ENCODE data around the gene RHEX.

Gene RHEX

GRCh38 chr1:206066479-206067171 is 13.7 kb downstream of the RHEX start:
- peaks cover 0 to 7% of the 10 kb centered on the region in 2 donors for H3K27me3 ChIP-seq
- intact Hi-C loops (cut with DNase I; ENCODE audit: low total_unique reads), result no loop called here

GRCh38 chr1:206067486-206068227 is 14.7 kb downstream of the RHEX start:
- DNase-seq, result no peak
- no peak for TF ChIP-seq CTCF (IDR thresholded peaks at IDR 0.05)
- Histone ChIP-seq H3K9me3 (no peaks in the 10 kb centered on the region), H3K4me3 (no peak overlapping the region), H3K36me3 (no peaks in the 10 kb centered on the region), H3K27ac (no peak overlapping the region), H3K27me3 (peaks cover 0 to 7% of the 10 kb centered on the region in 2 donors), H3K4me1 (no peaks in the 10 kb centered on the region)
- intact Hi-C loops (cut with DNase I; ENCODE audit: low total_unique reads), result no loop called here

More at GRCh38 chr1:206066479-206067171, 13.7 kb downstream of the RHEX start:
- Histone ChIP-seq H3K9me3 (no peaks in the 10 kb centered on the region), H3K4me1 (no peaks in the 10 kb centered on the region), H3K4me3 (no peak overlapping the region), H3K36me3 (no peaks in the 10 kb centered on the region), H3K27ac (no peak overlapping the region)
- no peak for TF ChIP-seq CTCF (IDR thresholded peaks at IDR 0.05)
- DNase-seq, result no peak

- Histone ChIP-seq H3K36me3 (no peaks in the 10 kb centered on the region), H3K9me3 (no peaks in the 10 kb centered on the region), H3K4me3 (no peak overlapping the region), H3K27ac (no peak overlapping the region), H3K4me1 (no peaks in the 10 kb centered on the region), H3K27me3 (peaks cover 0 to 7% of the 10 kb centered on the region in 2 donors)
- TF ChIP-seq CTCF (IDR thresholded peaks at IDR 0.05), result no peak
- intact Hi-C loops (cut with DNase I; ENCODE audit: low total_unique reads), result no loop called here
- no peak for DNase-seq
Observed at GRCh38 chr1:206068314-206068713, 15.3 kb downstream of the RHEX start.

DNA sequence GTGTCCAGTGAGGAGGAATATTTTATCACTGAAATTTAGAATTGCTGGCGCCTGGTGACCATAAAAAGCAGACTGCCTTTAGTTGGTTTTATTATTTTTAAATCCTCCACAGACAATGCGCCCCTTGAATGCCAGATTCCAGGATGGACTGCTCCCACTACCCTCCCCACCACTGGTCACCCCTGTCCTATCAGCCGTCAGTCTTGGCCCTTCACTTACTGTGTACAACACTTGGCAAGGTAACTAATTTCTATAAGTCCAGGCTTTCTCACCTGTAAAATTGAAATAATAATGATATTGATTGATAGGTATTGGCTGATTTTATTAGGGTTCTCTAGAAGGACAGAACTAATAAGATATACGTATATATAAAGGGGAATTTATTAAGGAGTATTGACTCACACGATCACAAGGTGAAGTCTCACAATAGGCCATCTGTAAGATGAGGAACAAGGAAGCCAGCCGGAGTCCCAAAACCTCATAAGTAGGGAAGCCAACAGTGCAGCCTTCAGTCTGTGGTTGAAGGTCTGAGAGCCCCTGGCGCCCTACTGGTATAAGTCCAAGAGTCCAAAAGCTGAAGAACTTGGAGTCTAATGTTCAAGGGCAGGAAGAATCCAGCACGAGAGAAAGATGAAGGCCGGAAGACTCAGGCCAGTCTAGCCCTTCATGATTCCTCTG is 17.8 kb downstream of the RHEX start:
- Histone ChIP-seq H3K4me3 (no peak overlapping the region), H3K36me3 (no peaks in the 10 kb centered on the region), H3K9me3 (no peaks in the 10 kb centered on the region), H3K4me1 (no peaks in the 10 kb centered on the region), H3K27me3 (peaks cover 0 to 7% of the 10 kb centered on the region in 2 donors), H3K27ac (no peak overlapping the region)
- no peak for TF ChIP-seq CTCF (IDR thresholded peaks at IDR 0.05)
- no peak for DNase-seq
- intact Hi-C loops (cut with DNase I; ENCODE audit: low total_unique reads), result no loop called here

DNA sequence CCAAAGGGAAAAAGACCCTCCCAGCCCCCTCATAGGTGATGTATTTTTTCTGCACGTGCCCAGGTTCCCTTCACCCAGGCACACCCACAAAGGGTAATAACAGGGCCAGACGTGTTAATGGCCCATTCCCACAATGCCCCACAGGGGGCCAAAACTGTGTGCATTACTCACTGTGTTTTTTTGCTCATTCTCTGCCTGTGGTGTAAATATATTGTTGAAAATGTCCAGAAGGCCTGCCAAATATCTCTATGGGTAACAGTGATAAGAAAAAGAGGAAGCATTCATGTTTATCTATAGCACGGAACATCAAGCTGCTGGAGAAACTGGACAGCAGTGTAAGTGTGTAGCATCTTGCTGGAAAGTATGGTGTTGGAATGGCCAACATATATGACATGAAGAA is 21.9 kb downstream of the RHEX start:
- TF ChIP-seq CTCF (IDR thresholded peaks at IDR 0.05), result no peak
- H3K36me3 ChIP-seq, result no peaks in the 10 kb centered on the region
- no peaks in the 10 kb centered on the region for H3K4me1 ChIP-seq
- DNase-seq, result no peak
- H3K9me3 ChIP-seq, result no peaks in the 10 kb centered on the region
- H3K27me3 ChIP-seq, result peaks cover 3 to 6% of the 10 kb centered on the region in 2 donors
- intact Hi-C loops (cut with DNase I; ENCODE audit: low total_unique reads), result no loop called here
- H3K27ac ChIP-seq, result no peak overlapping the region
- H3K4me3 ChIP-seq, result no peak overlapping the region

Data from tibial artery (tissue), 4 donors.